Measurements from ENCODE around the gene MCCC2.

DNA sequence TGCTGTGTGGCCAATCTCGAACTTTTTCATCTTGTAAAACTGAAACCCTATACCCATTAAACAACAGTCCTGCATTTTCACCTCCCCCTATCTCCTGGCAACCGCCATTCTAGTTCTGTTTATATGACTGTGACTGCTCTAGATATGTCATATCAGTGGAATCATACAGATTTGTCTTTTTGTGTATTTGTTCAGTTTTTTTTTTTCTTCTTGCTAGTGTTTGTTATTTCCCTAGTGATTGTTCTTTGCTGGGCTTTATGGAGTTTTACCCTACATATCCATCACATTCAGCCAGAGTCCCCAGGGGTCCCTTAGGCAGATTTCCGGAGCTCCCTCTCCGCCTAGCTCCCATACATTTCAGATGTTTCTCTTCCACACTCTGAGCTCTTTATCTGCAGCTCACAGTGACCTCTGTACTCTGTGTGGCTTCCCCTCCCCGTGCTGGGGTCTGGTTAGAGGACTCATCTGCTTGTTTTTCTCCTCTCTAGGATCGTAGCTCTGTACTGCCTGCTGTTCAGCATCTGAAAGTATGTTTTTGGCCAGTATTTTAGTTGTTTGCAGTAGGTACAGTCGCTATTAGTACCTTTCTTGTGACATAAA is 106.8 kb downstream of the MCCC2 start:
- no peak for TF ChIP-seq FOXA1 (IDR thresholded peaks at IDR 0.05)
- TF ChIP-seq, protein P1, sequence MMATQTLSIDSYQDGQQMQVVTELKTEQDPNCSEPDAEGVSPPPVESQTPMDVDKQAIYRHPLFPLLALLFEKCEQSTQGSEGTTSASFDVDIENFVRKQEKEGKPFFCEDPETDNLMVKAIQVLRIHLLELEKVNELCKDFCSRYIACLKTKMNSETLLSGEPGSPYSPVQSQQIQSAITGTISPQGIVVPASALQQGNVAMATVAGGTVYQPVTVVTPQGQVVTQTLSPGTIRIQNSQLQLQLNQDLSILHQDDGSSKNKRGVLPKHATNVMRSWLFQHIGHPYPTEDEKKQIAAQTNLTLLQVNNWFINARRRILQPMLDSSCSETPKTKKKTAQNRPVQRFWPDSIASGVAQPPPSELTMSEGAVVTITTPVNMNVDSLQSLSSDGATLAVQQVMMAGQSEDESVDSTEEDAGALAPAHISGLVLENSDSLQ (IDR thresholded peaks at IDR 0.05): peak; percentile 15; the same call in 1 of the 2 replicates
- TF ChIP-seq HDGF (IDR thresholded peaks at IDR 0.05; ENCODE audit: borderline replicate concordance): no peak
